HepG2 (cell line): ENCODE measurements around the gene GPR176.

ENCODE experiments used
- ATF6 ChIP-seq: sonication (generic); formaldehyde crosslinking; conservative IDR thresholded peaks from 2 replicates; pipeline ENCODE4 v1.4.0; 2020; ENCODE audit warnings: missing genetic modification reagents
- CREB3 ChIP-seq: sonication (generic); formaldehyde crosslinking; IDR thresholded peaks from 2 replicates; pipeline ENCODE4 v1.5.0; 2020; ENCODE audit warnings: missing genetic modification reagents
- CREBL2 ChIP-seq: sonication (generic); formaldehyde crosslinking; IDR thresholded peaks from 2 replicates; pipeline ENCODE4 v1.8.1; 2023; ENCODE audit warnings: missing genetic modification reagents, mild to moderate bottlenecking, borderline replicate concordance
- CTCF ChIP-seq: sonication (generic); formaldehyde crosslinking; IDR thresholded peaks from 2 replicates; pipeline ENCODE4 v1.5.0; 2020; ENCODE audit warnings: mild to moderate bottlenecking, missing genetic modification reagents, moderate library complexity
- KDM1A ChIP-seq: IDR thresholded peaks from 2 replicates; pipeline ENCODE4 v1.6.1; 2016; ENCODE audit warnings: missing compliant biosample characterization
- POLR2AphosphoS5 ChIP-seq: IDR thresholded peaks from 2 replicates; pipeline ENCODE4 v1.6.1; 2012; ENCODE audit warnings: low read depth, low read length
- TEAD2 ChIP-seq: sonication (generic); formaldehyde crosslinking; IDR thresholded peaks from 2 replicates; pipeline ENCODE4 v1.9.0; 2021; ENCODE audit warnings: missing genetic modification reagents
- U2AF1 ChIP-seq: fragments of 200-400 bp; formaldehyde crosslinking; optimal IDR thresholded peaks from 2 replicates; pipeline ENCODE3; 2017; ENCODE audit warnings: mild to moderate bottlenecking, low read depth, low read length
- ZBED4 ChIP-seq: sonication (generic); formaldehyde crosslinking; IDR thresholded peaks from 2 replicates; pipeline ENCODE4 v1.4.0; 2020; ENCODE audit warnings: missing genetic modification reagents, borderline replicate concordance
- ZNF777 ChIP-seq: sonication (generic); formaldehyde crosslinking; IDR thresholded peaks from 2 replicates; pipeline ENCODE4 v1.4.0; 2020; ENCODE audit warnings: missing genetic modification reagents

GRCh38 chr15:39919411-39919747, 687 bp downstream of the GPR176 start:
- TF ChIP-seq KDM1A (CRISPR knock-in tag) = no peak
- no peak for TF ChIP-seq CREBL2 (CRISPR knock-in tag)
- TF ChIP-seq U2AF1 = no peak
- no peak for TF ChIP-seq CTCF (CRISPR knock-in tag)
- TF ChIP-seq ZBED4 (CRISPR knock-in tag) = no peak
- no peak for TF ChIP-seq POLR2AphosphoS5
- no peak for TF ChIP-seq ATF6 (CRISPR knock-in tag)
- TF ChIP-seq TEAD2 (CRISPR knock-in tag) = no peak
- TF ChIP-seq CREB3 = no peak
- TF ChIP-seq ZNF777 (CRISPR knock-in tag) = no peak
